HG03196 (cell line): ENCODE data around the gene UBIAD1.
A peak's percentile ranks its signal among the peaks of the same experiment; 100 is the strongest.
"Not testable (repeated sequence)": the region's sequence is repeated elsewhere in the genome, so short reads cannot be mapped to it uniquely, and the experiment has no call there.

ENCODE experiments used
- ATAC-seq: cut with Tn5 transposase; IDR thresholded peaks from one replicate; pipeline ENCODE4 v1.9.1; 2021; ENCODE audit not compliant: unreplicated experiment

The UBIAD1 gene

DNA sequence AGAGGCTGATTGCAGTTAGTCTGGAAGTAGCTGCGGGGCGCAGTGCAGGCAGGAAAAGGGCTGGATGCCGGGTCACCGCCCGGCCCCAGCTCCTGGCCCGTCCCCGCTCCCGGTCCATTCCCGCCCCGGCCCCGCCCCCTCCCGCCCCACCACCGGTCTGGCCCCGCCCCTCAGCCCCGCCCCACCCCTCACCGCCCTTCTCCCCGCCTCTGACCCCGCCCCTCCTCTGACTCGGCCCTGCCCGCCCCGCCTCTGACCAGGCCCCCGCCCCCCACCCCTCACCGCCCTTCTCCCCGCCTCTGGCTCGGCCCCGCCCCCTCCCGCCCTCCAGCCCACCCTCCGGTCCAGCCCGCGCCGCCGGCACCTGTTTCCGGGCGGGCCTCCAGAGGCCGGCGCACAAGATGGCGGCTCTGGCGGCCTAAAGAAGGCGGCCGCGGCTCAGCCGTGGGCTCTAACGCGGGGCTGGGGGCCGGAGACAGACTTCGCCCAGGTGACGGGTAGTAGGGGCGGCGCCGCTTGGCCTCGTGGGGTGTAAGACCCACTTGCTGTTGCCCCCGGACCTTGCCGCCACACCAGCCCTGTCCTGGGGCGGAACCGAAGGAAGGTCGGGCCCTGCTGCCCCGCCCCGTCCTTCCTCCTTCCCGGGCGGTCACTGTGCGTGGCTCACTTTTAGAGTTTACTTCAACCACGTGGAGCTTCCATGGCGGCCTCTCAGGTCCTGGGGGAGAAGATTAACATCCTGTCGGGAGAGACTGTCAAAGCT lies at the start of gene UBIAD1:
Gene UBIAD1, plus strand, starts transcription at position 367 of the 763 bp plus-strand sequence. Its CDS starts 334 bp downstream, at position 701.
- ATAC-seq, result peak; percentile 80

DNA sequence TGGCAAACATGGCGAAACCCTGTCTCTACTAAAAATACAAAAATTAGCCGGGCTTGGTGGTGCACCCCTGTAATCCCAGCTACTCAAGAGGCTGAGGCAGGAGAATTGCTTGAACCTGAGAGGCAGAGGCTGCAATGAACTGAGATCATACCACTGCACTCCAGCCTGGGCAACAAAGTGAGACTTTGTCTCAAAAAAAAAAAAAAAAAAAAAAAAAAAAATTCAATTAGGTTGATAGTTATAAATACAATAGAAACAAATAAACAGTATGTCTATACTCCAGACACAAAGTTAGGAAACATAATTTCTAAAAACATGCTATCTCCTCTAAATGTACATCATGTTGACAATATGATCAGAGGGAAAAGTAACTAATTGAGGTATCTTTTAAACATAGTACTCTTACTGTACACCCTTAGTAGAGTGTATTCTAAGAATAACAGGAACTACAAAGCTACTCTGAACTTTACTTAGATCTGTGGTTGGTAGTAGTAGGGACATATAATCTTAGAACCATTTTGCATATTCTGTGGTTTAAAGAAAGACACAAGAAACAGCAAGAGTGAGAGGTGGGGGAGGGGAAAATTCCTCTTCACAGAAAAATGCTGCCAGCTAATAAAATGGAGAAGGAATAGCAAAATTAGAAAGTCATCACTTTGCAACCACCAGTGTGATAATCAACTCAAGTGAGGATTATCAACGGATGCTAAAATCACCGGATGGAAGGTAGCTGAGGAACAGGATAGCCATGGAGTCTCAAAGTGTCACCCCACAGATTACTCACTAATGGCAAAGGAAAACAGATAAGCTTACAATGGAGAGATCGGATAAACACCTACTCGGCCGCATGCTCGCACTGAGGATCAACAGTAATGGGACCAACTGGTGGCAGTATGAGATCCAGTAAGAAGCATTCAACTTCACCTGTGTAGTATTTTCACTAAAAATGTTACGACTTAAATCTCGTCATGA lies 45.6 kb upstream of the UBIAD1 start:
- ATAC-seq, result no peak

GRCh38 chr1:11229203-11229602 lies 43.8 kb upstream of the UBIAD1 start:
- no peak for ATAC-seq

DNA sequence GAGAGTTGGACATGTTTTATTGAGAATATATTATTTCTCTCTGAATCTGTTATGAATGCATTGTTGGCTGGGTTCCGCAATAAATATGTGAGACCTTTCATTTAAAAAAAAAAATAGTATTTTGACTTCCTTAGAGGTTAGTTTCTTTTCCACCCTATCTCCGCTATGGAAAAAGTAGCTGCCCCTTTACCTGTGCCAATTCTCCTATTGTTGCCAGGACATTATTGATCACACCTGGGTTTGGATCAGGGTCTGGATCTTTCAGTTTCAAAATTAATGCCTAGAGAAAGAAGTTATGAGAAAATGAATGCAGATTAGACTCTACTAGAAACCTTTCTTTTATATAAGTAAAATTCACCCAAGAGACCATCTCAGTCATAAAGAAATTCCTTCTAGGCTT lies 39.8 kb upstream of the UBIAD1 start:
- ATAC-seq, result no peak

DNA sequence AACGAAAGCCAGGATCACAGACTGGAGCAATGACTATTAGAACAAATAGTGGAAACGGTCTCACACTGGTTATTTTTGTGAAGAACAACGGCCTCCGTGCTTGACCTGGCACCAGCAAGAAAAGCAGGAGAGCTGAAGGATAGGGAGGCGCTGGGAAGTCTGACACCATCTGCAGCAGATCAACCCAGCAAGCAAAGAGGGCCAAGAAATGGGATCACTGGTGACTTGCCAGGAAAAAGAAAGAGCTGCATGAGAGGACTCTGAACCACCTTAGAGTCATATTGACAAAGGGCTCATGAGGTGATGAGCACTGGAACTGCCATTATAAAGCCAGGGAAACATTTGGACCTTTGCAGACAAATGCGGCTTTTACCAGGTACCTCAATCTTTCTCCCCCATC lies 35.6 kb upstream of the UBIAD1 start:
- no peak for ATAC-seq

DNA sequence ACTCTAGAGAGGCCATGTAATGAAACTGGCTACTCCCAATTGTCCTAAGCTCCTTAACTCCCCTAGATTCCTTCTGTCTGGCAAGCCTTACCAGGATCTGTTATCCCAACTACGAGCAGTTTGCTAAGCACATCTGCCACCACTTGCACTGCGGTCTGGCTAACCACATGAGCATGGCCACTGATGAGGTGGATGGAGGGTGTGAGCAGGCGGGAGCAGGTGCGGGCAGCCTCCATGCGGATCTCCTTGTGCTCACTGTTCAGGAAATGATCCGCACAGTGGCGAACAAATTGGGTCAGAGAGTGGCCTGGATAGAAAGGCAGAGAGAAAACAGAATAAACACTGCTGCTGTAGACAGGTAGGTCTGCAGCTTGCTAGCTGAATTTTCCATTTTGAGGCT lies 34.7 kb upstream of the UBIAD1 start:
- no peak for ATAC-seq

DNA sequence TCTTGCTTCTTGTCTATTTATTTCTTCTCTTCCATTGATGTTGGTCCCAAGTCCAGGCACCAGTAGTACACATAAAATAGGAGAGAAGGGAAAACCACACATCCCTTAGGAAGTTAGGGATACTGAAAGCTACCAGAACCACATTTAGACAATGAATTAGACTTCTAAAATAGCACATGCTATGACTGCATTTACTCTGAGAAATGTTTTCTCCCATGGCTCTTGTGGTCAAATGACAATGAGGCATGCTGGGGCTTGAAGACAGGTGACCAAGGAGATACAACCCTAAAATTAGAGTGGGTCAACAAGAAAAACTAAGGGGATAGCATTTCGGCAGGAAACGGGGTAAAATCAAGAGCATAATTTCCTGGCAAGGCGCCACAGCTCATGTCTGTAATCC lies 27.8 kb upstream of the UBIAD1 start:
- ATAC-seq, result no peak

DNA sequence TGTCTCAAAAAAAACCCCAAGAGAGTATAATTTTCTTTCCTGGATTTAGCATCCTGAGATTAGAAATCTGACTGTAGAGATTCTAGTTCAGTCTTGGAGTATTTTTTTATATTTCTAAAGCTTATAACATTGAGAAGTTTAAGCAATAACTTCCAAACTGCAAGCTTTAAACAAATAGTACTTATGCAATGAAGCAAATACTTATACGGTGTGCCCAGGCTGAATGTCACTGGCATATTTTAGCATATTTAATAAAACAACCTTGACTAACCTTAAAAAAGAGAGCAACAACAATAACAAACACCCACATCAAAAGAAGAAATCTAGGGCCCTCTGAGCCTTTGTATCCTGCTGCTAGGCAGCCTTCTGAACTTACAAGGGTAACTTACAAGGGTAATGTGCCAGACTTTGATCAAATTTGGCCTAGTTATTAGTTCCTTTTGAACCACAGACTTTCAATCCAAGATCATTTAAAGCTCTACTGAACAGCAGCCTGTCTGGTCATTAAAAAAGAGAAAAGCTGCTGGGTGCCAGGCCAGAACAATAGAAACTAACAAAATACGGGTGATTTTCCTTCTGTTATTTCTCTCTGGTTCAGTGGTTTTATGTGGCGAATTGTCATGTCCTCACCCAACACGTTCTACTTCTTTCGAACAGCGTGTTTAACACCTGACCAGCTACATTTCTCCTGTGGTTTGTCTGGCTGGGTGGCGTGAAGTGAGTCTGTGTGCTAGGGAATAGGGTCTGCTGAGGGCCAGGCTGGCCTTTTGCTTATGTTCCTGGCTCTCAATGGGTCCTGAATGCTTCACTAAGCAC lies 26.9 kb upstream of the UBIAD1 start:
- ATAC-seq, result no peak

DNA sequence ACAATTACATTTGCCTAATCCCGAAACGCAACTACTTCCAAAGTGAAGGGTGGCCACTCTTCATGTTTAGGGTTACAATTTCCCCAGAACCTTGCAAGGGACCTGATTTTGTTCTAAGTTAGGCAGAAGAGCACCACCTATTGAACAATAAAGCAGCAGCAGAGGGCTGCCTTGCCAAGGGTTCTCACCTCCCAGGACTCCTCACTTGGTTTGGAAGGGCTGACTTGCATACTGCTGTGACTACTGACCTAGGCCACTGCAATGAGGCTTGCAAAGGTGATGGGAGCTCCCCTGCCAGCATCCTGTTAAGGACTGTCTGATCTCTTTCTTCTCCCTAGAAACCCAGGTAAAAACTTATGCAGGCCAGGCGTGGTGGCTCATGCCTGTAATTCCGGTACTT lies 24.8 kb upstream of the UBIAD1 start:
- ATAC-seq, result no peak

DNA sequence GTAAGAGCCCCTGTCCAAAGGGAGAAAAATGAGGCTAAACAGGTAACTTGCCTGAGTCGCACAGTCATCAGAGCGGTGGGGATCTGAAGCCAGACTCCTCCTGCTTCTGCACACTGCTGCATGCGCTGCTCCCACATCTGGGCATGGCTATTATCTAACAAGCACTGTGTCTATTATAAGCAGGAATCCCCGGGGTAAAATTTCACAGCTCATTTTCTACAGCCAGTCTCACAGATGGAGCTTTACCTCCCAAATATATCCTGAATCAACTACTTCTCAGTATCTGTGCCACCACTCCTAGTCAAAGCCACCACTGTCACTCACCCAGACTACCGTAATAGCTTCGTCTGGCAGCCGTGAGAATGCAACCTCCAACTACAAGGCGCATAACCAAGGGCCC lies 20.5 kb upstream of the UBIAD1 start:
- no peak for ATAC-seq

DNA sequence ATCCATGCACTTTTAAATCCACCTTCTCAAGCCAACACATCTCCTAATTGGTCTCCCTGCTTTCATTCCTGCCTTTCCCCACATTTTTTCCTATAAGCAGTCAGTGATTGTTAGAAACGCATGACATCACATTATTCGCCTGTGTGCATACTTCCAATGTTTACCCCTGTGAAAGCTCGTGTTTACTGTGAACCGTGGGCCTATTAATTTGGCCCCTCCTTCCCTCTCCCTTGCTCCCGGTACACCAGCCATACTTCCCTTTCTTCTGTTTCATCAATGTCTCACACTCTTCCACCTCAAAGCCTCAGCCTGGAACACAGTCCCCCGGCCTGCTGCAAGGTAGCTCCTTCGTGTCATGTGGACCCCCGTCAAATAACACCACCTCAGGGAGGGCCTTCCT lies 19.8 kb upstream of the UBIAD1 start:
- ATAC-seq, result no peak

GRCh38 chr1:11256299-11256698 lies 16.7 kb upstream of the UBIAD1 start:
- ATAC-seq, result no peak

GRCh38 chr1:11262171-11263049 lies 10.6 kb upstream of the UBIAD1 start, which contains the start of gene MTOR:
Gene MTOR, minus strand, starts transcription at chr1:11262551. Its CDS starts 3,142 bp downstream, at chr1:11259409.
- peak; percentile 97 for ATAC-seq

DNA sequence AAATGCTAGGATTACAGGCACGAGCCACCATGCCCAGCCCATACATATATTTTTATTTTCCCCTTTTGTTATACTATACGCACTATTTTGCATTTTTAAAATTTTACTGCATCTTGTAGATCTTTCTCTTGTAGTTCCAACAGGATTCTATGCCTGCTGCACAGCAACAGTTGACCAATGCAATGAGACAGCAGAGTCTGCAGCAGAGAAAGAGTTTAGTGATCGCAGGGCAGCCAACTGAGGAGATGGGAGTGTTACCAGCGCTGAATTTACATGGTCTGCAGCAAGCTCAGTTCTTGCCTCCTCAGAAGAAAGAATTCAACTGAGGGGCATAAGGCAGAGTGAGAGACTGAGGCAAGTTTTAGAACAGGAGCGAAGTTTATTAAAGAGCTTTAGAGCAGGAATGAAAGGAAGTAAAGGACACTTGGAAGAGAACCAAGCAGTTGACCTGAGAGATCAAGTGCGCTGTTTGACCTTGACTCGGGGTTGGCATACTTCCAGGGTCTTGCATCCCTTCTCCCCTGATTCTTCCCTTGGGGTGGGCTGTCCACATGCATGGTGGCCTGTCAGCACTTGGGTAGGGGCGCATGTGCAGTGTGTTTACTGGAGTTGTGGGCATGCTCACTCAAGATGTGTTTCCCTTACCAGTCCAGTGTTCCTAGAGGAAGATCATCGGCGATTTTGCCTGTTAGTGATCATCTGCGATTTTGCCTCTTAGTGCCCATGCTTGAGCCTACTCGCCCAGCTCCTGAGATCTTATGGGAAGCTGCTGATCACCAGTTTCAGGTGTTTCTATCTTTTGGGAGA lies 6.5 kb upstream of the UBIAD1 start:
- ATAC-seq, result no peak

DNA sequence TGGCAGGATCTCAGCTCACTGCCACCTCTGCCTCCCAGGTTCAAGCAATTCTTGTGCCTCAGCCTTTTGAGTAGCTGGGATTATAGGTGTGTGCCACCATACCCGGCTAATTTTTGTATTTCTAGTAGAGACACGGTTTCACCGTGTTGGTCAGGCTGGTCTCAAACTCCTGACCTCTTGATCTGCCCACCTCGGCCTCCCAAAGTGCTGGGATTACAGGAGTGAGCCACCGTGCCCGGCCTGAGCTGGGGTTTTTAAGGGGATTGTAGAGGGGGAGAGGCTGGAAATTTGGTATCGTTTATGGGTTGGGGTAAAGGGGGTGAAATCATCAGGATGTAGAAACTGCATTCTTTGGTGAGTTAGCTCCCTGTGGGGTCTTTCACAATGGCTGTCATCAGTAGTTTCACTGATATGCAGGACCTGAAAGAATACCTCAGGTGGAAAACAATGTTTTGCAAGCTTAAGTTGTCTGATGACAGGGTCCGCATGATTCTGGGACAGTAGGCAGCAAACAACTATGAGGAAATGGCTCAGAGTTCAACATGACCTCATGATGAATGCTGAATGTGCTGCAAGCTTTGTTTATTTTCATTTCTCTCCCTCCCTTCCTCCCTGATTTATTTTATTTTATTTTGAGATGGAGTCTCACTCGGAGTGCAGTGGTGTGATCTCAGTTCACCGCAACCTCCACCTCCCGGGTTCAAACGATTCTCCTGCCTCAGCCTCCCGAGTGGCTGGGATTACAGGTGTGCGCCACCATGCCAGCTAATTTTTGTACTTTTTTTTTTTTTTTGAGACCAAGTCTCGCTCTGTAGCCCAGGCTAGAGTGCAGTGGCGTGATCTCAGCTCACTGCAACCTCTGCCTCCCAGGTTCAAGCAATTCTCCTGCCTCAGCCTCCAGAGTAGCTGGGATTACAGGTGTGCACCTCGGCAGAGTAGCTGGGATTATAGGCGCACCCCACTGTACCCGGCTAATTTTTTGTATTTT lies 5.4 kb upstream of the UBIAD1 start:
- ATAC-seq, result not testable (repeated sequence)

GRCh38 chr1:11272544-11272831 lies 510 bp upstream of the UBIAD1 start:
- no peak for ATAC-seq

- ATAC-seq, result no peak
Measured at GRCh38 chr1:11273595-11274234, 717 bp downstream of the UBIAD1 start.

GRCh38 chr1:11279152-11279551 lies 6.2 kb downstream of the UBIAD1 start:
- no peak for ATAC-seq
